ENCODE measurements around the gene ITPKA. TPM values are rescaled to one million over a fixed set of nuclear protein-coding genes. Genes with fewer than 3 reads are reported as not detected.

The ITPKA gene
- total RNA-seq, 2 donors from 2014 or later: 0.33 to 0.52 TPM

- H3K27ac ChIP-seq: no peak overlapping the region
- TF ChIP-seq POLR2A (IDR thresholded peaks at IDR 0.05): no peak
- TF ChIP-seq, protein P1, sequence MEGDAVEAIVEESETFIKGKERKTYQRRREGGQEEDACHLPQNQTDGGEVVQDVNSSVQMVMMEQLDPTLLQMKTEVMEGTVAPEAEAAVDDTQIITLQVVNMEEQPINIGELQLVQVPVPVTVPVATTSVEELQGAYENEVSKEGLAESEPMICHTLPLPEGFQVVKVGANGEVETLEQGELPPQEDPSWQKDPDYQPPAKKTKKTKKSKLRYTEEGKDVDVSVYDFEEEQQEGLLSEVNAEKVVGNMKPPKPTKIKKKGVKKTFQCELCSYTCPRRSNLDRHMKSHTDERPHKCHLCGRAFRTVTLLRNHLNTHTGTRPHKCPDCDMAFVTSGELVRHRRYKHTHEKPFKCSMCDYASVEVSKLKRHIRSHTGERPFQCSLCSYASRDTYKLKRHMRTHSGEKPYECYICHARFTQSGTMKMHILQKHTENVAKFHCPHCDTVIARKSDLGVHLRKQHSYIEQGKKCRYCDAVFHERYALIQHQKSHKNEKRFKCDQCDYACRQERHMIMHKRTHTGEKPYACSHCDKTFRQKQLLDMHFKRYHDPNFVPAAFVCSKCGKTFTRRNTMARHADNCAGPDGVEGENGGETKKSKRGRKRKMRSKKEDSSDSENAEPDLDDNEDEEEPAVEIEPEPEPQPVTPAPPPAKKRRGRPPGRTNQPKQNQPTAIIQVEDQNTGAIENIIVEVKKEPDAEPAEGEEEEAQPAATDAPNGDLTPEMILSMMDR (IDR thresholded peaks at IDR 0.05): no peak
- no peak for DNase-seq
These were observed 5.0 kb downstream of the ITPKA start for GRCh38 chr15:41498657-41499056.

DNA sequence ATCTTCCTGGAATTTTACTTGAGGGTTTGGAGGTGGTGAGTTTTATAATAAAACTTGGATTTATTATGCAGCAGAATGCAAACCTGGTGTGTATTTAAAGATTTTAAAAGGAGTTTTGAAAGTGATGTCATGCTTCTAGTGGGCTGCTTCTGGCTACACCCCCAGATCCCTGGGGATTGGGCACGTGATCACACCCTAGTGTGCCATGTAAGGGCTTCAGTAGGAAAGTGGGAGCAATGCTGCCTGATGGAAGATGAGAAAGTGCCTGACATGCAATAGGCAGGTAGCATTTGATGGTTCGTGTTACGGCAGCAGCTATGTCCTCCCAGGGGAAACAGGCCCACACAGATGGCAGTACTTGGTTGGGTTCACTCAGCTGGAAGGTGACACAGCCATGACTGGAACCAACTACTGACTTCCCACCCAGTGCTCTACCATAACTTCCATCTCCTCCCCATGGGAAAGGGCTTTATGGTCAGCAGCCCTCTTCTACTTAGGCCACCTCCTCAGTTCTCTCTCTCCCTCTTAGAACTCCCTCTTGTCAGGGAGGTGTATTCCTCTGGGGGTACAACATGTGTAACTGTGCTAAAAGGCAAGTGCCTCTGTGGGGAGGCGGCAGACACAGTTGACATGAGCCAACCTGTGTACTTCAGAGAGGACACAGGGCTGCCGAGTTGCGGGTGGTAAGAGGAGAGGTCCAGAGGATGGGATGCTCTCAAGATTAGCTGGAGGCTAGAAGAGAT is 5.6 kb downstream of the ITPKA start:
- Histone ChIP-seq H3K27ac (no peak overlapping the region), H3K4me3 (no peak overlapping the region), H3K36me3 (replicated peaks in 1 of 2; ENCODE audit: insufficient read depth in 1 of 2, low read depth in 2 of 2) (no peaks in the 10 kb centered on the region), H3K27me3 (no peaks in the 10 kb centered on the region), H3K9me3 (no peaks in the 10 kb centered on the region), H3K4me1 (peaks cover 25% of the 10 kb centered on the region)
- no peak for TF ChIP-seq POLR2A (IDR thresholded peaks at IDR 0.05)
- TF ChIP-seq, protein P1 (IDR thresholded peaks at IDR 0.05): no peak
- no peak for DNase-seq
- 87 to 93% methylated on average over 6 of the region's 6 CpGs for WGBS, 2 donors
- ATAC-seq: no peak
- intact Hi-C loops (cut with DNase I): no loop called here

More at GRCh38 chr15:41498657-41499056, 5.0 kb downstream of the ITPKA start:
- intact Hi-C loops (cut with DNase I): no loop called here
- 71 to 88% methylated on average over 2 of the region's 2 CpGs for WGBS, 2 donors
- Histone ChIP-seq H3K9me3 (no peaks in the 10 kb centered on the region), H3K36me3 (replicated peaks in 1 of 2; ENCODE audit: insufficient read depth in 1 of 2, low read depth in 2 of 2) (no peaks in the 10 kb centered on the region), H3K27me3 (no peaks in the 10 kb centered on the region), H3K4me1 (peaks cover 28% of the 10 kb centered on the region), H3K4me3 (no peak overlapping the region)
- no peak for ATAC-seq

GRCh38 chr15:41501191-41501917 is 7.7 kb downstream of the ITPKA start:
- TF ChIP-seq, protein P1 (IDR thresholded peaks at IDR 0.05): no peak
- no peak for TF ChIP-seq POLR2A (IDR thresholded peaks at IDR 0.05)
- intact Hi-C loops (cut with DNase I): no loop called here
- Histone ChIP-seq H3K27ac (no peak overlapping the region), H3K4me3 (no peak overlapping the region), H3K4me1 (peaks cover 4% of the 10 kb centered on the region), H3K27me3 (no peaks in the 10 kb centered on the region), H3K36me3 (replicated peaks in 1 of 2; ENCODE audit: insufficient read depth in 1 of 2, low read depth in 2 of 2) (no peaks in the 10 kb centered on the region), H3K9me3 (no peaks in the 10 kb centered on the region)
- ATAC-seq (no peak), DNase-seq (no peak)
- 54 to 59% methylated on average over 6 to 53 of the region's 56 CpGs for WGBS, 2 donors

GRCh38 chr15:41501931-41502794 is 8.5 kb downstream of the ITPKA start:
- TF ChIP-seq, protein P1 (IDR thresholded peaks at IDR 0.05): no peak
- no peak for TF ChIP-seq POLR2A (IDR thresholded peaks at IDR 0.05)
- Histone ChIP-seq H3K27ac (no peak overlapping the region), H3K27me3 (no peaks in the 10 kb centered on the region), H3K36me3 (replicated peaks in 1 of 2; ENCODE audit: insufficient read depth in 1 of 2, low read depth in 2 of 2) (no peaks in the 10 kb centered on the region), H3K9me3 (no peaks in the 10 kb centered on the region), H3K4me3 (no peak overlapping the region), H3K4me1 (peaks cover 3% of the 10 kb centered on the region)
- ATAC-seq (no peak), DNase-seq (no peak)
- intact Hi-C loops (cut with DNase I): no loop called here
- 52 to 88% methylated on average over 31 to 63 of the region's 64 CpGs for WGBS, 2 donors

Data from body of pancreas (tissue), 4 donors.